ENCODE data around the gene POLR3F. TPM values are rescaled to one million over a fixed set of nuclear protein-coding genes. Genes with fewer than 3 reads are reported as not detected.

POLR3F gene
- polyA plus RNA-seq, 3 donors = 4.1 to 6.7 (median 4.8) TPM

- Histone ChIP-seq H3K4me2 (replicated peaks; ENCODE audit: extremely low read depth, low read length, poor library complexity, severe bottlenecking) (no peak overlapping the region), H4K20me1 (ENCODE audit: insufficient read depth, low read length) (no peaks in the 10 kb centered on the region), H3K4me3 (replicated peaks in 1 of 3; ENCODE audit: low read depth in 2 of 3, low read length in 3 of 3) (no peak overlapping the region), H3K9ac (ENCODE audit: insufficient read depth, low read length, poor library complexity, severe bottlenecking) (no peak overlapping the region), H3K9me3 (replicated peaks in 1 of 2; ENCODE audit: control insufficient read depth in 1 of 2, insufficient read depth in 1 of 2, low read length in 2 of 2) (no peaks in the 10 kb centered on the region), H3K4me1 (ENCODE audit: control insufficient read depth in 1 of 2, insufficient read depth in 2 of 2, low read length in 2 of 2) (no peaks in the 10 kb centered on the region), H3K27me3 (ENCODE audit: control insufficient read depth in 2 of 2, insufficient read depth in 2 of 2, low read length in 2 of 2) (no peaks in the 10 kb centered on the region), H3K36me3 (replicated peaks in 1 of 2; ENCODE audit: control insufficient read depth in 1 of 2, insufficient read depth in 2 of 2, low read length in 2 of 2) (no peaks in the 10 kb centered on the region), H3K79me2 (ENCODE audit: insufficient read depth, low read length) (no peaks in the 10 kb centered on the region), H2AFZ (ENCODE audit: insufficient read depth, low read depth, low read length, poor library complexity, severe bottlenecking) (no peak overlapping the region), H3K27ac (ENCODE audit: low read depth in 1 of 2, low read length in 2 of 2) (no peak overlapping the region)
- Mint-ChIP-seq H3K4me3 (no peak overlapping the region), H3K27ac (no peak overlapping the region), H3K9me3 (no peaks in the 10 kb centered on the region), H3K36me3 (peaks cover 0 to 2% of the 10 kb centered on the region in 2 donors), H3K4me1 (no peaks in the 10 kb centered on the region), H3K27me3 (ENCODE audit: low read depth in 3 of 3) (peaks cover 0 to 5% (median 0%) of the 10 kb centered on the region in 3 donors)
- intact Hi-C loops (cut with micrococcal nuclease) = no loop called here
- WGBS (ENCODE audit: insufficient coverage) = 100% methylated on average over 1 of the region's 9 CpGs
- no peak for DNase-seq
- TF ChIP-seq CTCF (IDR thresholded peaks at IDR 0.05) = no peak
Observed at GRCh38 chr20:18430172-18430826, 36.9 kb upstream of the POLR3F start.

DNA sequence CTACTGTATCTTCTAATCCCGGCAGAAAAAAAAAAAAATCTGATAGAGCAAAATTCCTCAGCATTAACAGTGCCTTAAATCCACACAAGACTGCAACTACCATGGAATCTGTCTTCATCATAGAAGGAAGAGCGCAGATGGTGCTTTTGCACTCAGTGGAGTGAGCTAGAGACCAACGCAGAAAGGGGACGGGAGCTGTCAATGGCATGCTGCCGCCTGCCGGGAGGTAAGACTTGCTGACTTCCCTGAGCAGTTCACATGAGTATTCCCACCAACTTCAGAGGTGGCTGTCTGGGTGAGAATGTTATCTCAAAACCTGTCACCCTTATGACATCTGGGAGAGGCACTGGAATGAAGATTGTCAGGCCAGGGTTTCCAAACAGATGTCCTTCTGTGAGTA, 36.0 kb upstream of the POLR3F start:
- H3K9ac ChIP-seq (ENCODE audit: insufficient read depth, low read length, poor library complexity, severe bottlenecking) = no peak overlapping the region
- no CpG with 5 or more reads among the region's 6 CpGs for WGBS (ENCODE audit: insufficient coverage)
- intact Hi-C loops (cut with micrococcal nuclease) = no loop called here

More for the DNA sequence above, 36.0 kb upstream of the POLR3F start:
- no peaks in the 10 kb centered on the region for H3K4me1 Mint-ChIP-seq
- H3K79me2 ChIP-seq (ENCODE audit: insufficient read depth, low read length) = no peaks in the 10 kb centered on the region
- H3K9me3 ChIP-seq (replicated peaks in 1 of 2; ENCODE audit: control insufficient read depth in 1 of 2, insufficient read depth in 1 of 2, low read length in 2 of 2) = no peaks in the 10 kb centered on the region
- no peaks in the 10 kb centered on the region for H3K36me3 ChIP-seq (replicated peaks in 1 of 2; ENCODE audit: control insufficient read depth in 1 of 2, insufficient read depth in 2 of 2, low read length in 2 of 2)
- no peak overlapping the region for H3K4me3 ChIP-seq (replicated peaks in 1 of 3; ENCODE audit: low read depth in 2 of 3, low read length in 3 of 3)
- no peak overlapping the region for H3K27ac ChIP-seq (ENCODE audit: low read depth in 1 of 2, low read length in 2 of 2)
- H3K4me1 ChIP-seq (ENCODE audit: control insufficient read depth in 1 of 2, insufficient read depth in 2 of 2, low read length in 2 of 2) = peaks cover 0 to under 1% of the 10 kb centered on the region in 2 donors
- peaks cover 0 to 5% (median 0%) of the 10 kb centered on the region in 3 donors for H3K27me3 Mint-ChIP-seq (ENCODE audit: low read depth in 3 of 3)
- DNase-seq = no peak
- no peak for TF ChIP-seq CTCF (IDR thresholded peaks at IDR 0.05)
- H4K20me1 ChIP-seq (ENCODE audit: insufficient read depth, low read length) = no peaks in the 10 kb centered on the region
- H3K27ac Mint-ChIP-seq = no peak overlapping the region
- no peak overlapping the region for H3K4me3 Mint-ChIP-seq
- peaks cover 0 to 3% (median 0%) of the 10 kb centered on the region in 7 donors for H3K9me3 Mint-ChIP-seq
- H3K27me3 ChIP-seq (ENCODE audit: control insufficient read depth in 2 of 2, insufficient read depth in 2 of 2, low read length in 2 of 2) = no peaks in the 10 kb centered on the region
- no peak overlapping the region for H3K4me2 ChIP-seq (replicated peaks; ENCODE audit: extremely low read depth, low read length, poor library complexity, severe bottlenecking)
- no peak overlapping the region for H2AFZ ChIP-seq (ENCODE audit: insufficient read depth, low read depth, low read length, poor library complexity, severe bottlenecking)
- peaks cover 0 to 2% of the 10 kb centered on the region in 2 donors for H3K36me3 Mint-ChIP-seq
